IMR-90 (cell line): ENCODE measurements around the gene MRPS25. TPM values are rescaled to one million over a fixed set of nuclear protein-coding genes. Genes with fewer than 3 reads are reported as not detected.

Experiments
- ATAC-seq: fragments of 200-7000 bp; cut with Tn5 transposase; 2 replicates; pipeline ENCODE4 v1.9.1; 2020; ENCODE audit warnings: low read depth, mild to moderate bottlenecking, moderate library complexity
- BruUV-seq: library from RNA; stranded (reverse); fragments of 400-500 nt; replicated peaks from 2 replicates; lab custom pipeline; 2021; lab: Mats Ljungman, UMichigan
- CTCF ChIA-PET: fragments of 300-600 bp; formaldehyde crosslinking; extraction: SDS; loops from one replicate; lab custom pipeline; 2021; ENCODE audit warnings: antibody characterized with exemption; lab: Yijun Ruan, JAX
- POLR2A ChIA-PET: fragments of 300-600 bp; sonication (Branson Sonifier 250); formaldehyde crosslinking; loops from one replicate; lab custom pipeline; 2022; ENCODE audit warnings: antibody characterized with exemption; ENCODE audit not compliant: unreplicated experiment; lab: Charles Lee
- DNase-seq: peaks from one replicate; pipeline ENCODE4 v3.0.0; 2013
- H2AFZ ChIP-seq: replicated peaks from 2 replicates; pipeline ENCODE3; 2013; ENCODE audit warnings: low read length, mild to moderate bottlenecking; ENCODE audit not compliant: poor library complexity
- H2AK5ac ChIP-seq: 2 replicates; pipeline ENCODE4 v1.6.1; 2013; ENCODE audit warnings: low read depth, low read length, inconsistent platforms
- H2AK9ac ChIP-seq: replicated peaks from 2 replicates; pipeline ENCODE3; 2013; ENCODE audit warnings: mild to moderate bottlenecking, low read depth, low read length, moderate library complexity; ENCODE audit not compliant: poor library complexity
- H2BK120ac ChIP-seq: 2 replicates; pipeline ENCODE4 v1.6.1; 2013; ENCODE audit warnings: low read depth, low read length, inconsistent platforms
- H2BK15ac ChIP-seq: 3 replicates; pipeline ENCODE4 v1.6.1; 2013; ENCODE audit warnings: low read depth, low read length, inconsistent platforms
- H2BK20ac ChIP-seq: 2 replicates; pipeline ENCODE4 v1.6.1; 2013; ENCODE audit warnings: low read depth, mild to moderate bottlenecking, inconsistent platforms, low read length, moderate library complexity
- H2BK5ac ChIP-seq: 2 replicates; pipeline ENCODE4 v1.6.1; 2013; ENCODE audit warnings: mild to moderate bottlenecking, low read depth, low read length, inconsistent platforms; ENCODE audit not compliant: poor library complexity, severe bottlenecking
- H3K14ac ChIP-seq: replicated peaks from 2 replicates; pipeline ENCODE4 v1.6.1; 2013; ENCODE audit warnings: low read depth, low read length, inconsistent platforms
- H3K18ac ChIP-seq: 2 replicates; pipeline ENCODE4 v1.6.1; 2013; ENCODE audit warnings: low read depth, low read length, control low read depth
- H3K23ac ChIP-seq: 2 replicates; pipeline ENCODE4 v1.6.1; 2013; ENCODE audit warnings: low read depth, low read length, inconsistent platforms
- H3K27ac ChIP-seq: 2 replicates; pipeline ENCODE4 v1.5.1; 2013; ENCODE audit warnings: mild to moderate bottlenecking, control low read depth, low read length; ENCODE audit not compliant: insufficient read depth
- H3K27me3 ChIP-seq: 2 replicates; pipeline ENCODE4 v1.6.1; 2013; ENCODE audit warnings: low read length; ENCODE audit not compliant: control insufficient read depth, insufficient read depth
- H3K36me3 ChIP-seq: 2 replicates; pipeline ENCODE4 v1.6.1; 2013; ENCODE audit warnings: low read length, mixed read lengths; ENCODE audit not compliant: control insufficient read depth, insufficient read depth
- H3K4ac ChIP-seq: 2 replicates; pipeline ENCODE4 v1.6.1; 2013; ENCODE audit warnings: low read depth, low read length, inconsistent platforms
- H3K4me1 ChIP-seq: 2 replicates; pipeline ENCODE4 v1.6.1; 2013; ENCODE audit warnings: low read length, mixed read lengths; ENCODE audit not compliant: control insufficient read depth, insufficient read depth
- H3K4me2 ChIP-seq: 2 replicates; pipeline ENCODE4 v1.6.1; 2013; ENCODE audit warnings: low read depth, mild to moderate bottlenecking, control low read depth, low read length, moderate library complexity
- H3K4me3 ChIP-seq: 2 replicates; pipeline ENCODE4 v1.5.1; 2013; ENCODE audit warnings: low read depth, mild to moderate bottlenecking, control low read depth, low read length, moderate library complexity; ENCODE audit not compliant: insufficient read depth
- H3K56ac ChIP-seq: 2 replicates; pipeline ENCODE4 v1.6.1; 2013; ENCODE audit warnings: low read length, inconsistent platforms; ENCODE audit not compliant: insufficient read depth; ENCODE audit errors: extremely low read depth
- H3K79me1 ChIP-seq, 2 experiments: 2 replicates each; pipeline ENCODE4 v1.6.1; 2013; ENCODE audit warnings: low read length in 2 of 2, inconsistent platforms in 1 of 2, low read depth in 1 of 2
- H3K9ac ChIP-seq: 2 replicates; pipeline ENCODE4 v1.6.1; 2013; ENCODE audit warnings: low read depth, low read length, control low read depth
- H3K9me1 ChIP-seq: 2 replicates; pipeline ENCODE4 v1.6.1; 2013; ENCODE audit warnings: low read length, inconsistent platforms; ENCODE audit not compliant: insufficient read depth
- H3K9me3 ChIP-seq: 2 replicates; pipeline ENCODE4 v1.6.1; 2013; ENCODE audit warnings: low read length; ENCODE audit not compliant: control insufficient read depth, insufficient read depth
- H4K20me1 ChIP-seq: 2 replicates; pipeline ENCODE4 v1.6.1; 2013; ENCODE audit warnings: low read length, inconsistent platforms; ENCODE audit not compliant: insufficient read depth
- H4K5ac ChIP-seq: 2 replicates; pipeline ENCODE4 v1.6.1; 2013; ENCODE audit warnings: mild to moderate bottlenecking, low read depth, low read length, control low read depth
- H4K8ac ChIP-seq, 2 experiments: 2 replicates each; pipeline ENCODE4 v1.6.1; 2013; ENCODE audit warnings: low read depth in 2 of 2, low read length in 2 of 2, control low read depth in 1 of 2, inconsistent platforms in 1 of 2
- H4K91ac ChIP-seq: 2 replicates; pipeline ENCODE4 v1.6.1; 2013; ENCODE audit warnings: low read depth, low read length, inconsistent platforms; ENCODE audit not compliant: insufficient read depth
- BHLHE40 ChIP-seq: fragments of 150-350 bp; IDR thresholded peaks from 2 replicates; pipeline ENCODE4 v1.6.1; 2016; ENCODE audit warnings: mild to moderate bottlenecking, low read depth, low read length
- CEBPB ChIP-seq: IDR thresholded peaks from 2 replicates; pipeline ENCODE4 v1.6.1; 2012; ENCODE audit warnings: low read depth, low read length, improper control_type of control experiment
- CHD1 ChIP-seq: IDR thresholded peaks from 2 replicates; pipeline ENCODE4 v1.6.1; 2012; ENCODE audit warnings: low read depth, low read length, improper control_type of control experiment
- ELK1 ChIP-seq: fragments of 150-350 bp; IDR thresholded peaks from 2 replicates; pipeline ENCODE4 v1.6.1; 2016; ENCODE audit warnings: low read depth, mild to moderate bottlenecking, low read length, moderate library complexity, borderline replicate concordance
- FOS ChIP-seq: fragments of 150-350 bp; IDR thresholded peaks from 2 replicates; pipeline ENCODE4 v1.6.1; 2016; ENCODE audit warnings: low read depth, low read length
- MAFK ChIP-seq: IDR thresholded peaks from 2 replicates; pipeline ENCODE4 v1.6.1; 2012; ENCODE audit warnings: low read depth, low read length, improper control_type of control experiment
- MAZ ChIP-seq: IDR thresholded peaks from 2 replicates; pipeline ENCODE4 v1.6.1; 2012; ENCODE audit warnings: low read depth, mild to moderate bottlenecking, low read length, improper control_type of control experiment, moderate library complexity, borderline replicate concordance
- MXI1 ChIP-seq: IDR thresholded peaks from 2 replicates; pipeline ENCODE4 v1.6.1; 2012; ENCODE audit warnings: low read depth, mild to moderate bottlenecking, low read length, moderate library complexity, borderline replicate concordance
- NFE2L2 ChIP-seq: fragments of 150-350 bp; IDR thresholded peaks from 2 replicates; pipeline ENCODE4 v1.6.1; 2016; ENCODE audit warnings: low read depth, mild to moderate bottlenecking, low read length
- POLR2A ChIP-seq: IDR thresholded peaks from 2 replicates; pipeline ENCODE4 v1.6.1; 2012; ENCODE audit warnings: mild to moderate bottlenecking, low read depth, low read length
- RAD21 ChIP-seq: IDR thresholded peaks from 2 replicates; pipeline ENCODE4 v1.6.1; 2012; ENCODE audit warnings: low read length, improper control_type of control experiment
- RCOR1 ChIP-seq: IDR thresholded peaks from 2 replicates; pipeline ENCODE4 v1.6.1; 2012; ENCODE audit warnings: mild to moderate bottlenecking, low read length, improper control_type of control experiment; ENCODE audit not compliant: insufficient replicate concordance
- RFX5 ChIP-seq: IDR thresholded peaks from 2 replicates; pipeline ENCODE4 v1.8.0; 2012; ENCODE audit warnings: low read depth, mild to moderate bottlenecking, low read length, moderate library complexity
- SMC3 ChIP-seq: fragments of 150-350 bp; IDR thresholded peaks from 2 replicates; pipeline ENCODE4 v1.6.1; 2016; ENCODE audit warnings: low read depth, mild to moderate bottlenecking, antibody characterized with exemption, low read length, moderate library complexity
- WGBS, 2 experiments: methylation state at CpG; one replicate each; pipeline versions ENCODE4 v1.1.5 to v1.1.7; 2013; ENCODE audit warnings: missing lambda C conversion rate in 2 of 2; ENCODE audit not compliant: insufficient read length in 1 of 2; ENCODE audit errors: extremely low coverage in 2 of 2; 5-methylcytosine and 5-hydroxymethylcytosine counted together
- dilution Hi-C: fragments of 300-500 bp; cut with HindIII; formaldehyde crosslinking; loops from one replicate; pipeline ENCODE4 v1.14.3; 2018; ENCODE audit warnings: low sequenced_read_pairs; ENCODE audit not compliant: unreplicated experiment
- in situ Hi-C: fragments of 300-500 bp; cut with MboI; formaldehyde crosslinking; loops from 3 replicates; pipeline ENCODE4 v1.14.3; 2019; ENCODE audit warnings: low sequenced_read_pairs, inconsistent platforms, mixed read lengths
- intact Hi-C: fragments of 100-400 bp; cut with micrococcal nuclease; formaldehyde crosslinking; loops from 2 replicates; pipeline ENCODE4 v1.10.0; 2022
- polyA plus RNA-seq, 3 experiments: library from polyadenylated mRNA; depleted of rRNA; stranded (reverse); fragments of >200 nt; gene quantifications; 2 replicates each; pipeline ENCODE4 v1.2.3, GENCODE V29; 2012; ENCODE audit warnings: low replicate concordance in 1 of 3
- total RNA-seq: library from RNA; depleted of rRNA; stranded (reverse); fragments of >200 nt; gene quantifications from 2 replicates; pipeline ENCODE4 v1.2.3, GENCODE V29; 2012
- TF ChIP-seq, protein P1 (sequence below): conservative IDR thresholded peaks from 2 replicates; pipeline ENCODE4 v1.5.1; 2012; ENCODE audit warnings: mild to moderate bottlenecking, low read depth, low read length, improper control_type of control experiment
- TF ChIP-seq, protein P2 (sequence below): fragments of 150-350 bp; IDR thresholded peaks from 2 replicates; pipeline ENCODE4 v1.6.1; 2017; ENCODE audit warnings: mild to moderate bottlenecking, antibody characterized with exemption, low read length, low read depth

MRPS25 gene
- total and polyA plus RNA-seq, 2 of the 4 experiments (the other 2 are of a cell fraction) = 9.0 to 20.8 TPM

DNA sequence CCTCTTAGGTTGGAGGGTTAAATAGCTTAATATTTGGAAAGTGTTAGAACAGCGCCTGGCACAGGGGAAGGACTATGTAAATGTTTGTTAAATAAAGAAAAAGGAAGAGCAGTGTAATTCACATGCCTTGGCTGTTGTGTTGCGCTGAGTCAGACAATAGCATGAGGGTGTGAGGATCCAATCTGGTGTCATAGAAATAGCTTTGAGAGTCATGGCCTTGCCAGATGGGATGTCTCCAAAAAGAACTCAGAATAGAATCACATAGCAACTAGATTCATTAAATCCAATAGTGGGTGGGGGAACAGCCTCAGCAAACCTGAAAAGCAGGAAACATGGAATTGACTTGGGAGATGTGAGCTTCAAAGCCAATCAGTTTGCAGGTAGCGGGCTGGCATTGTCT lies 37.7 kb upstream of the MRPS25 start:
- no peaks in the 10 kb centered on the region for H3K36me3 ChIP-seq
- H3K27ac ChIP-seq = no peak overlapping the region
- H3K9me1 ChIP-seq = peaks cover 12% of the 10 kb centered on the region
- ChIA-PET CTCF (no interaction called here), POLR2A (no interaction called here)
- H3K9ac ChIP-seq = no peak overlapping the region
- no peak overlapping the region for H2AK9ac ChIP-seq
- intact Hi-C loops = loop anchor here (10.0 kb wide), 1 partner anchor 302 kb away; no protein-coding TSS in a partner anchor
- H2AFZ ChIP-seq = no peak overlapping the region
- dilution Hi-C loops = no loop called here
- H2AK5ac ChIP-seq = no peak overlapping the region
- H3K79me1 ChIP-seq = peaks cover 3 to 17% of the 10 kb centered on the region in 2 experiments; a peak in 3 of 4 replicates
- H2BK20ac ChIP-seq = no peak overlapping the region
- in situ Hi-C loops = loop anchor here (25.0 kb wide), 1 partner anchor 284 kb away; no protein-coding TSS in a partner anchor
- no peaks in the 10 kb centered on the region for H3K9me3 ChIP-seq
- no peak overlapping the region for H3K4me3 ChIP-seq
- H3K4me2 ChIP-seq = no peak overlapping the region
- no peak overlapping the region for H2BK15ac ChIP-seq
- H4K20me1 ChIP-seq = no peaks in the 10 kb centered on the region
- H3K18ac ChIP-seq = no peak overlapping the region
- H2BK5ac ChIP-seq = no peak overlapping the region
- no peak overlapping the region for H4K5ac ChIP-seq
- no peak for TF ChIP-seq POLR2A
- TF ChIP-seq MAZ = no peak
- TF ChIP-seq, protein P1, sequence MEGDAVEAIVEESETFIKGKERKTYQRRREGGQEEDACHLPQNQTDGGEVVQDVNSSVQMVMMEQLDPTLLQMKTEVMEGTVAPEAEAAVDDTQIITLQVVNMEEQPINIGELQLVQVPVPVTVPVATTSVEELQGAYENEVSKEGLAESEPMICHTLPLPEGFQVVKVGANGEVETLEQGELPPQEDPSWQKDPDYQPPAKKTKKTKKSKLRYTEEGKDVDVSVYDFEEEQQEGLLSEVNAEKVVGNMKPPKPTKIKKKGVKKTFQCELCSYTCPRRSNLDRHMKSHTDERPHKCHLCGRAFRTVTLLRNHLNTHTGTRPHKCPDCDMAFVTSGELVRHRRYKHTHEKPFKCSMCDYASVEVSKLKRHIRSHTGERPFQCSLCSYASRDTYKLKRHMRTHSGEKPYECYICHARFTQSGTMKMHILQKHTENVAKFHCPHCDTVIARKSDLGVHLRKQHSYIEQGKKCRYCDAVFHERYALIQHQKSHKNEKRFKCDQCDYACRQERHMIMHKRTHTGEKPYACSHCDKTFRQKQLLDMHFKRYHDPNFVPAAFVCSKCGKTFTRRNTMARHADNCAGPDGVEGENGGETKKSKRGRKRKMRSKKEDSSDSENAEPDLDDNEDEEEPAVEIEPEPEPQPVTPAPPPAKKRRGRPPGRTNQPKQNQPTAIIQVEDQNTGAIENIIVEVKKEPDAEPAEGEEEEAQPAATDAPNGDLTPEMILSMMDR = no peak
- no peak for TF ChIP-seq CHD1
- TF ChIP-seq MAFK = no peak
- TF ChIP-seq SMC3 = no peak
- no peak for TF ChIP-seq RFX5
- no peak for TF ChIP-seq MXI1
- TF ChIP-seq RAD21 = no peak
- TF ChIP-seq, protein P2, sequence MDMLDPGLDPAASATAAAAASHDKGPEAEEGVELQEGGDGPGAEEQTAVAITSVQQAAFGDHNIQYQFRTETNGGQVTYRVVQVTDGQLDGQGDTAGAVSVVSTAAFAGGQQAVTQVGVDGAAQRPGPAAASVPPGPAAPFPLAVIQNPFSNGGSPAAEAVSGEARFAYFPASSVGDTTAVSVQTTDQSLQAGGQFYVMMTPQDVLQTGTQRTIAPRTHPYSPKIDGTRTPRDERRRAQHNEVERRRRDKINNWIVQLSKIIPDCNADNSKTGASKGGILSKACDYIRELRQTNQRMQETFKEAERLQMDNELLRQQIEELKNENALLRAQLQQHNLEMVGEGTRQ = no peak
- no peak for TF ChIP-seq FOS
- no peak for TF ChIP-seq NFE2L2
- TF ChIP-seq ELK1 = no peak
- no peak for TF ChIP-seq CEBPB
- TF ChIP-seq BHLHE40 = no peak
- no peak for TF ChIP-seq RCOR1
- H3K27me3 ChIP-seq = peaks cover 7% of the 10 kb centered on the region
- H3K23ac ChIP-seq = no peak overlapping the region
- no peak overlapping the region for H3K4ac ChIP-seq
- H2BK120ac ChIP-seq = no peak overlapping the region
- no peak overlapping the region for H3K56ac ChIP-seq
- BruUV-seq = no TSS peak
- H3K14ac ChIP-seq = no peak overlapping the region
- H4K8ac ChIP-seq = no peak overlapping the region
- WGBS, 2 experiments = no CpG with 5 or more reads among the region's 3 CpGs
- no peak for ATAC-seq
- no peak for DNase-seq
- no peak overlapping the region for H4K91ac ChIP-seq
- peaks cover 6% of the 10 kb centered on the region for H3K4me1 ChIP-seq
